A549 (cell line): ENCODE results near the gene SYT3. TPM values are rescaled to one million over a fixed set of nuclear protein-coding genes. Genes with fewer than 3 reads are reported as not detected.
A peak's percentile ranks its signal among the peaks of the same experiment; 100 is the strongest.
"Not testable (repeated sequence)": the region's sequence is repeated elsewhere in the genome, so short reads cannot be mapped to it uniquely, and the experiment has no call there.

Source experiments
- ATAC-seq, 2 experiments: fragments of 200-7000 bp in 1 of 2; fragments of >200 bp in 1 of 2; cut with Nextera tagmentation in 1 of 2; cut with Tn5 transposase in 1 of 2; 3 replicates each; pipeline versions ENCODE4 v1.8.0 to v1.9.1; 2018 to 2020; ENCODE audit warnings: mild to moderate bottlenecking in 1 of 2, moderate library complexity in 1 of 2
- CTCF ChIA-PET: fragments of 300-600 bp; sonication (Branson Sonifier 250); formaldehyde crosslinking; extraction: SDS; loops from one replicate; lab custom pipeline; 2021; ENCODE audit warnings: antibody characterized with exemption, inconsistent platforms; lab: Yijun Ruan, JAX
- POLR2A ChIA-PET: fragments of 350-600 bp; formaldehyde crosslinking; extraction: SDS; loops from one replicate; lab custom pipeline; 2021; ENCODE audit warnings: antibody characterized with exemption, inconsistent platforms; lab: Yijun Ruan, JAX
- DNase-seq, 2 experiments: peaks; one replicate each; pipeline versions ENCODE4 v3.0.0 to v3.0.0-alpha.2; 2011 to 2016; ENCODE audit warnings: low read depth in 1 of 2, low spot score in 1 of 2
- FAIRE-seq: peaks from 2 replicates; lab custom pipeline; 2011; peaks lifted over from hg19 to GRCh38; lab: Jason Lieb, UNC
- H3K27ac ChIP-seq, 2 experiments: fragments of >200 bp; sonication (Bioruptor Twin); formaldehyde crosslinking; 3 replicates each; pipeline ENCODE4 v1.5.1; 2016 to 2017
- H3K4me1 ChIP-seq: fragments of >200 bp; sonication (Bioruptor Twin); formaldehyde crosslinking; 3 replicates; pipeline ENCODE4 v1.6.1; 2016
- H3K4me2 ChIP-seq: fragments of >200 bp; sonication (Bioruptor Twin); formaldehyde crosslinking; 3 replicates; pipeline ENCODE4 v1.6.1; 2016
- H3K4me3 ChIP-seq: fragments of >200 bp; sonication (Bioruptor Twin); formaldehyde crosslinking; 3 replicates; pipeline ENCODE4 v1.5.1; 2016
- H3K9me3 ChIP-seq: fragments of >200 bp; sonication (Bioruptor Twin); formaldehyde crosslinking; 3 replicates; pipeline ENCODE4 v1.6.1; 2016
- CBX2 ChIP-seq: fragments of 200-600 bp; sonication (generic); IDR thresholded peaks from 2 replicates; pipeline ENCODE4 v1.6.1; 2016; ENCODE audit warnings: low read depth, mild to moderate bottlenecking, borderline replicate concordance
- GATA3 ChIP-seq: IDR thresholded peaks from 2 replicates; pipeline ENCODE4 v1.6.1; 2012; ENCODE audit warnings: borderline replicate concordance
- HDAC2 ChIP-seq: fragments of 200-600 bp; sonication (generic); IDR thresholded peaks from 2 replicates; pipeline ENCODE4 v1.6.1; 2016
- HOXA7 ChIP-seq: fragments of 250-450 bp; sonication (Bioruptor Pico); IDR thresholded peaks from 2 replicates; pipeline ENCODE4 v1.5.0; 2020; ENCODE audit warnings: mild to moderate bottlenecking, moderate library complexity
- HOXB5 ChIP-seq: fragments of 250-450 bp; sonication (Bioruptor Pico); IDR thresholded peaks from 2 replicates; pipeline ENCODE4 v1.5.0; 2020; ENCODE audit warnings: mild to moderate bottlenecking, moderate library complexity
- JUN ChIP-seq, 2 experiments: fragments of >200 bp; sonication (Bioruptor Twin); formaldehyde crosslinking; IDR thresholded peaks; 2 replicates in 1 of 2; 3 replicates in 1 of 2; pipeline ENCODE4 v1.6.1; 2016 to 2017
- KDM1A ChIP-seq: fragments of 200-600 bp; sonication (generic); IDR thresholded peaks from 2 replicates; pipeline ENCODE4 v1.6.1; 2016; ENCODE audit warnings: low read depth, mild to moderate bottlenecking
- KDM5A ChIP-seq: fragments of 200-600 bp; sonication (generic); IDR thresholded peaks from 2 replicates; pipeline ENCODE4 v1.6.1; 2016; ENCODE audit warnings: antibody characterized with exemption, mild to moderate bottlenecking
- MAFK ChIP-seq: fragments of 450-650 bp; IDR thresholded peaks from 2 replicates; pipeline ENCODE4 v1.6.1; 2014; ENCODE audit not compliant: partially characterized antibody
- MAZ ChIP-seq: fragments of 150-350 bp; IDR thresholded peaks from 2 replicates; pipeline ENCODE4 v1.6.1; 2014; ENCODE audit warnings: antibody characterized with exemption, low read depth, low read length, borderline replicate concordance
- NPAS2 ChIP-seq: fragments of 250-450 bp; sonication (Bioruptor Pico); IDR thresholded peaks from 2 replicates; pipeline ENCODE4 v1.8.0; 2022; ENCODE audit warnings: mild to moderate bottlenecking, moderate library complexity, borderline replicate concordance
- POLR2AphosphoS2 ChIP-seq: conservative IDR thresholded peaks from 2 replicates; pipeline ENCODE4 v1.6.1; 2012; ENCODE audit warnings: low read length, improper control_type of control experiment, inconsistent platforms
- RAD21 ChIP-seq, 2 experiments: fragments of >200 bp in 1 of 2; sonication (Bioruptor Twin) in 1 of 2; formaldehyde crosslinking in 1 of 2; IDR thresholded peaks in 1 of 2; conservative IDR thresholded peaks in 1 of 2; 2 replicates in 1 of 2; 3 replicates in 1 of 2; pipeline ENCODE4 v1.6.1; 2012 to 2018; ENCODE audit warnings: inconsistent platforms in 1 of 2
- SREBF2 ChIP-seq: fragments of 450-650 bp; IDR thresholded peaks from 2 replicates; pipeline ENCODE4 v1.6.1; 2014; ENCODE audit warnings: mild to moderate bottlenecking, moderate library complexity
- ZC3H11A ChIP-seq: fragments of 450-650 bp; IDR thresholded peaks from 2 replicates; pipeline ENCODE4 v1.6.1; 2014; ENCODE audit warnings: antibody characterized with exemption, mild to moderate bottlenecking
- ZFP36 ChIP-seq: fragments of 450-650 bp; IDR thresholded peaks from 2 replicates; pipeline ENCODE4 v1.6.1; 2014; ENCODE audit warnings: borderline replicate concordance; ENCODE audit not compliant: partially characterized antibody
- ZNF302 ChIP-seq: fragments of 250-450 bp; sonication (Bioruptor Pico); IDR thresholded peaks from 2 replicates; pipeline ENCODE4 v1.9.0; 2021; ENCODE audit warnings: inconsistent platforms, mild to moderate bottlenecking, moderate library complexity
- WGBS: methylation state at CpG from one replicate; pipeline ENCODE4 v1.1.6; 2017; ENCODE audit errors: missing lambda C conversion rate; 5-methylcytosine and 5-hydroxymethylcytosine counted together
- polyA plus RNA-seq, 4 experiments: library from polyadenylated mRNA; depleted of rRNA in 3 of 4; stranded (reverse); fragments of >200 nt; fragmentation: RNase III in 1 of 4; extraction: RNeasy Plus Mini Kit Qiagen cat#74134 plus additional on column Dnase treatment in 1 of 4; gene quantifications; 2 replicates in 3 of 4; 3 replicates in 1 of 4; pipeline ENCODE4 v1.2.3, GENCODE V29; 2011 to 2017
- TF ChIP-seq, protein P1 (sequence below): fragments of 450-650 bp; IDR thresholded peaks from 2 replicates; pipeline ENCODE4 v1.6.1; 2014; ENCODE audit warnings: antibody characterized with exemption
- TF ChIP-seq, protein P2 (sequence below): fragments of >200 bp; sonication (Bioruptor Twin); formaldehyde crosslinking; IDR thresholded peaks from 3 replicates; pipeline ENCODE4 v1.6.1; 2016

SYT3 gene
- polyA plus RNA-seq, 2 of the 4 experiments (the other 2 are of a cell fraction) = 0.25 to 1.1 TPM

DNA sequence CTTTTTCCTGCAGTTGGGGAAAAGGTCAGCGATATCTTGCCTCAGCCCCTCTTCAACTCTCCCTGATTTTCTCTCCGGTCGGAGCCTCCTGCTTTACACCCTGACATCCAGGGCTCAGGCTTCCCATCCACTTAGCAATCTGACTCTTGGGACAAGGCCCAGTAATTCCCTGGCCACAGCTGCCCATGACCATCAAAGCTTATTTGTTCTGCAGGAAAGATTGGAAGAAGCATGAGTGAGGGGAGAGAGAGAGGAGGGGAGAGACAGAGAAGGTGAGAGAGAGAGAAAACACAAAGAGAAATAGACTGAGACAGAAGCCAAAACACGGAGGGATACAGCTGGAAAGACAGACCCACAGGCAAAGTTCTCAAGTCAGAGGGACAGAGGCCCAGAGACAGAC, 13.7 kb downstream of the SYT3 start:
- no peaks in the 10 kb centered on the region for H3K9me3 ChIP-seq
- no peak overlapping the region for H3K4me2 ChIP-seq
- no peak overlapping the region for H3K27ac ChIP-seq
- DNase-seq (no peak), ATAC-seq (no peak), FAIRE-seq (no peak)
- H3K4me3 ChIP-seq = no peak overlapping the region
- no peaks in the 10 kb centered on the region for H3K4me1 ChIP-seq
- TF ChIP-seq HOXA7 (CRISPR knock-in tag) (no peak), SREBF2 (no peak), RAD21 (conservative IDR thresholded peaks at IDR 0.05 in 1 of 2, IDR thresholded peaks at IDR 0.05 in 1 of 2) (no peak), ZC3H11A (no peak), JUN (IDR thresholded peaks at IDR 0.05) (no peak), HOXB5 (CRISPR knock-in tag) (no peak), POLR2AphosphoS2 (no peak), MAZ (no peak), KDM1A (no peak), GATA3 (no peak), ZNF302 (CRISPR knock-in tag) (no peak)
- TF ChIP-seq, protein P1, sequence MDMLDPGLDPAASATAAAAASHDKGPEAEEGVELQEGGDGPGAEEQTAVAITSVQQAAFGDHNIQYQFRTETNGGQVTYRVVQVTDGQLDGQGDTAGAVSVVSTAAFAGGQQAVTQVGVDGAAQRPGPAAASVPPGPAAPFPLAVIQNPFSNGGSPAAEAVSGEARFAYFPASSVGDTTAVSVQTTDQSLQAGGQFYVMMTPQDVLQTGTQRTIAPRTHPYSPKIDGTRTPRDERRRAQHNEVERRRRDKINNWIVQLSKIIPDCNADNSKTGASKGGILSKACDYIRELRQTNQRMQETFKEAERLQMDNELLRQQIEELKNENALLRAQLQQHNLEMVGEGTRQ = no peak
- TF ChIP-seq, protein P2, sequence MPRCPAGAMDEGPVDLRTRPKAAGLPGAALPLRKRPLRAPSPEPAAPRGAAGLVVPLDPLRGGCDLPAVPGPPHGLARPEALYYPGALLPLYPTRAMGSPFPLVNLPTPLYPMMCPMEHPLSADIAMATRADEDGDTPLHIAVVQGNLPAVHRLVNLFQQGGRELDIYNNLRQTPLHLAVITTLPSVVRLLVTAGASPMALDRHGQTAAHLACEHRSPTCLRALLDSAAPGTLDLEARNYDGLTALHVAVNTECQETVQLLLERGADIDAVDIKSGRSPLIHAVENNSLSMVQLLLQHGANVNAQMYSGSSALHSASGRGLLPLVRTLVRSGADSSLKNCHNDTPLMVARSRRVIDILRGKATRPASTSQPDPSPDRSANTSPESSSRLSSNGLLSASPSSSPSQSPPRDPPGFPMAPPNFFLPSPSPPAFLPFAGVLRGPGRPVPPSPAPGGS = no peak
- CTCF ChIA-PET = interaction anchor here (0.9 to 1.6 kb wide), 4 partner anchors 9 to 88 kb away, joined by 4 read pairs; no protein-coding TSS in a partner anchor
- POLR2A ChIA-PET = interaction anchor here (0.5 kb wide), 1 partner anchor 18 kb away, joined by 6 read pairs; no protein-coding TSS in a partner anchor
- 53% methylated on average over 4 of the region's 4 CpGs for WGBS

DNA sequence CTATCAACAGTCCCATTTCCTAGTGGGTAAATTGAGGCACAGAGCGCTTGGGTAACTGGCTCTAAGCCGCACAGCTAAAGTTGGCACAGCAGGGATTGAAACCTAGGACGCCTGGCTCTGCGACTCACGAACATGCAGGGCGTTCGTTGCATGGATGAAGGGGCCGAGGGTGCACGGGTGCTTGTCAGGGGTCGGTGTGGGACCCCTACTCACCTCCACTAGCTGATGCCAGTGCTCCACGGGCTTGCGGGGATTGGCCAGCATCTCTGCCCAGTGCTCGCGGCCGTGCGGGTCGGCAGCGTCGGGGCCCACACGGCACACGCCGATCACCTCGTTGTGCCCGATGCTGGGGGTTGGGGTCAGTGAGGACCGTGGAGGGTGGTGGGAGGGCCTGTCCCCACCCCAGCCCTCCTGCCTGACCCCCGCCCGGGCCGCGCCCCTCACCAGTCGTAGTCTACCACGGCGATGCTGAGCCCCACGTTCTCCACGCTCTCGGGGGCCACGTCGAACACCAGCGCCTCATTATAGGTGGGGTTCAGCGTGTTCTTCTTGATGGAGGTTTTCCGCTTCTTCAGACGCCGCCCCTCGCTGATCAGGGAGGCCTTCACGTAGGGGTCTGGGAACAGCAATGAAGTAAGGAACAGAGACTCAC, 14.6 kb downstream of the SYT3 start:
- POLR2A ChIA-PET = no interaction called here
- Histone ChIP-seq H3K4me1 (no peaks in the 10 kb centered on the region), H3K4me3 (no peak overlapping the region)
- no peak for TF ChIP-seq ZFP36
- TF ChIP-seq MAFK = no peak
- TF ChIP-seq NPAS2 (CRISPR knock-in tag) = no peak
- no peak for TF ChIP-seq CBX2
- TF ChIP-seq KDM5A = no peak
- TF ChIP-seq HDAC2 = no peak
- TF ChIP-seq ZNF302 (CRISPR knock-in tag) = no peak
- TF ChIP-seq, all 56 proteins: peak for 0
- no peaks in the 10 kb centered on the region for H3K9me3 ChIP-seq
- no peak overlapping the region for H3K27ac ChIP-seq
- no peak for DNase-seq
- no peak for ATAC-seq
- FAIRE-seq = no peak
- CTCF ChIA-PET = interaction anchor here (0.7 to 1.6 kb wide), 6 partner anchors 8 to 1392 kb away, joined by 3 to 4 read pairs (median 4); no protein-coding TSS in a partner anchor
- H3K4me2 ChIP-seq = no peak overlapping the region
- WGBS = 79% methylated on average over 36 of the region's 44 CpGs

DNA sequence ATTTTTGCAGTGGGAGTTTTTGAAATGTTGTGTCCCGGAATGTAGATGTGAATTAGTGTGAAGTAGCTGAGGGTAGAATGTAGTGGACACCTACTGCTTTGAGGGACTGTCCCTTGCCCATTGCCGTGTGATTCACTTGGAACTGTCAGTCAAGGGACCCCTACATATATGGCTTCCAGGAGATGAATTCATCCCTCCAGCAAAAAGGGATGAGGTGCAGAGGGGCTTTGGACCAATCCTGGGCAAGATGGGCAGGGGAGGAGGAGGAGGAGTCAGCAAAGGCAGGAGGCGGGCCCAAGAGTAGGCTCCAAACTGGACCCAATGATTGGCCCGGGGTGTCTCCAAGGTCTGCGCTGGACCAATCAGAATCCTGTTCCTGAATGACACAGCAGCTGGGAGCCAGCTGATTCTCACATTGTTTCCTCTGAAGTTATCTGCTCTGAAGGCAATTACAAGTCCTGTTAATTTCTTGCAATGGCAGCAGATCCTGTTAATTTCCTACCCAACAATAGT, 19.2 kb downstream of the SYT3 start:
- H3K27ac ChIP-seq, FAIRE-seq, POLR2A ChIA-PET, H3K4me3 ChIP-seq, H3K4me2 ChIP-seq, DNase-seq, H3K9me3 ChIP-seq, H3K4me1 ChIP-seq: not testable (repeated sequence)
- CTCF ChIA-PET = interaction anchor here (1.0 to 1.2 kb wide), 2 partner anchors 13 to 49 kb away, joined by 3 read pairs; no protein-coding TSS in a partner anchor
- peak; percentile 71 to 88 for ATAC-seq
- WGBS = 59% methylated on average over 5 of the region's 5 CpGs

DNA sequence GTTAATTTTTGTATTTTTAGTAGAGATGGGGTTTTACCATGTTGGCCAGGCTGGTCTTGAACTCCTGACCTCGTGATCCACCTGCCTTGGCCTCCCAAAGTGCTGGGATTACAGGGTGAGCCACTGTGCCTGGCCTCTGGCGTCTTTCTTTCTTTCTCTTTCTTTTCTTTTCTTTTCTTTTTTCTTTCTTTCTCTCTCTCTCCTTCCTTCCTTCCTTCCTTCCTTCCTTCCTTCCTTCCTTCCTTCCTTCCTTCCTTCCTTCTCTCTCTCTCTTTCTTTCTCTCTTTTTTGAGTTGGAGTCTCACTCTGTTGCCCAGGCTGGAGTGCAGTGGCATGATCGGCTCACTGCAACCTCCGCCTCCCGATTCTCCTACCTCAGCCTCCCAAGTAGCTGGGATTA, 20.5 kb downstream of the SYT3 start:
- DNase-seq, H3K4me1 ChIP-seq, H3K9me3 ChIP-seq, POLR2A ChIA-PET, H3K4me3 ChIP-seq, FAIRE-seq, H3K27ac ChIP-seq, CTCF ChIA-PET, H3K4me2 ChIP-seq, ATAC-seq: not testable (repeated sequence)
- 61% methylated on average over 5 of the region's 5 CpGs for WGBS

DNA sequence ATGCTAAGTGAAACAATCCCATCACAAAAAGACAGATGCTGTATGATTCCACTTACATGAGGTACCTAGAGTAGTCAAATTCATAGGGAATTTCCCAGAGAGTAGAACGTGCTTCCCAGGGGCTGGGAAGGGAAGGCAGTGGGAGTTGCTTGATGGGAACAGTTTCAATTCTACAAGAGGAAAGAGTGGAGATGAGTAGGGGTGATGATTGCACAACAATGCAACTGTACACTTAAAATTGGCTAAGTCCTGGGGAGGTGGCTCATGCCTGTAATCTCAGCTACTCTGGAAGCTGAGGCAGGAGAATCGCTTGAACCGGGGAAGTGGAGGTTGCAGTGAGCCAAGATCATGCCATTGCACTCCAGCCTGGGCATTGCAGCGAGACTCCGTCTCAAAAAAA, 21.3 kb downstream of the SYT3 start:
- CTCF ChIA-PET, POLR2A ChIA-PET, H3K4me3 ChIP-seq, H3K9me3 ChIP-seq, H3K4me1 ChIP-seq, H3K4me2 ChIP-seq, DNase-seq, FAIRE-seq, H3K27ac ChIP-seq, ATAC-seq: not testable (repeated sequence)
- WGBS = 22% methylated on average over 4 of the region's 5 CpGs
